Neuronal stem cell (in vitro differentiated cells): ENCODE results near the gene CD63.

Experiments used
- DNase-seq: peaks from one replicate; pipeline ENCODE4 v3.0.0-alpha.2; 2013; ENCODE audit warnings: low spot score
- H2AFZ ChIP-seq: one replicate; pipeline ENCODE4 v1.6.1; 2013; ENCODE audit warnings: mild to moderate bottlenecking, low read length, inconsistent platforms
- H2AK5ac ChIP-seq: 2 replicates; pipeline ENCODE4 v1.6.1; 2013; ENCODE audit warnings: low read depth, mild to moderate bottlenecking, inconsistent platforms, low read length, moderate library complexity, mixed read lengths
- H2BK120ac ChIP-seq: 2 replicates; pipeline ENCODE4 v1.6.1; 2013; ENCODE audit warnings: low read depth, mild to moderate bottlenecking, inconsistent platforms, low read length, moderate library complexity, mixed read lengths
- H2BK12ac ChIP-seq: one replicate; pipeline ENCODE4 v1.6.1; 2013; ENCODE audit warnings: low read length, inconsistent platforms
- H2BK15ac ChIP-seq: 2 replicates; pipeline ENCODE4 v1.6.1; 2013; ENCODE audit warnings: mild to moderate bottlenecking, low read length, inconsistent platforms, mixed read lengths
- H2BK5ac ChIP-seq: one replicate; pipeline ENCODE4 v1.6.1; 2013; ENCODE audit warnings: inconsistent platforms, mild to moderate bottlenecking, low read length, moderate library complexity
- H3K14ac ChIP-seq: one replicate; pipeline ENCODE4 v1.6.1; 2013; ENCODE audit warnings: low read length, inconsistent platforms
- H3K18ac ChIP-seq: 2 replicates; pipeline ENCODE4 v1.6.1; 2013; ENCODE audit warnings: low read length, inconsistent platforms
- H3K23ac ChIP-seq: 2 replicates; pipeline ENCODE4 v1.6.1; 2013; ENCODE audit warnings: low read depth, mild to moderate bottlenecking, mixed read lengths, low read length, inconsistent platforms; ENCODE audit not compliant: poor library complexity
- H3K27ac ChIP-seq: replicated peaks from 3 replicates; pipeline ENCODE4 v1.5.1; 2013; ENCODE audit warnings: low read length, inconsistent platforms
- H3K27me3 ChIP-seq, 3 experiments: 2 replicates each; pipeline ENCODE4 v1.6.1; 2013; ENCODE audit warnings: low read length in 3 of 3, mild to moderate bottlenecking in 2 of 3, inconsistent platforms in 1 of 3, low read depth in 1 of 3, mixed read lengths in 1 of 3, moderate library complexity in 1 of 3; ENCODE audit not compliant: control insufficient read depth in 3 of 3, insufficient read depth in 3 of 3
- H3K36me3 ChIP-seq, 2 donors: replicated peaks in 1 of 2; 2 replicates each; pipeline ENCODE4 v1.6.1; 2013; ENCODE audit warnings: low read length in 2 of 2; ENCODE audit not compliant: control insufficient read depth in 2 of 2, insufficient read depth in 2 of 2
- H3K4ac ChIP-seq: 2 replicates; pipeline ENCODE4 v1.6.1; 2013; ENCODE audit warnings: inconsistent platforms, mild to moderate bottlenecking, low read length, moderate library complexity
- H3K4me1 ChIP-seq, 2 donors: 1 replicate in 1 of 2; 2 replicates in 1 of 2; pipeline ENCODE4 v1.6.1; 2013; ENCODE audit warnings: low read length in 2 of 2, low read depth in 1 of 2; ENCODE audit not compliant: control insufficient read depth in 2 of 2, insufficient read depth in 1 of 2
- H3K4me2 ChIP-seq: one replicate; pipeline ENCODE4 v1.6.1; 2013; ENCODE audit warnings: mild to moderate bottlenecking, low read length, inconsistent platforms; ENCODE audit not compliant: insufficient read depth, poor library complexity, severe bottlenecking
- H3K4me3 ChIP-seq, 2 donors: 2 replicates each; pipeline ENCODE4 v1.5.1; 2013; ENCODE audit warnings: low read length in 2 of 2, mild to moderate bottlenecking in 2 of 2, inconsistent platforms in 1 of 2, moderate library complexity in 1 of 2
- H3K79me1 ChIP-seq: one replicate; pipeline ENCODE4 v1.6.1; 2013; ENCODE audit warnings: low read depth, mild to moderate bottlenecking, inconsistent platforms, low read length, moderate library complexity
- H3K9ac ChIP-seq: one replicate; pipeline ENCODE4 v1.6.1; 2013; ENCODE audit warnings: mild to moderate bottlenecking, low read depth, low read length, inconsistent platforms; ENCODE audit not compliant: poor library complexity
- H3K9me3 ChIP-seq, 2 donors: replicated peaks in 1 of 2; 2 replicates each; pipeline versions ENCODE3 to v1.6.1; 2013; ENCODE audit warnings: low read length in 2 of 2, mild to moderate bottlenecking in 2 of 2, inconsistent platforms in 1 of 2, low read depth in 1 of 2, mixed read lengths in 1 of 2, moderate library complexity in 1 of 2; ENCODE audit not compliant: control insufficient read depth in 2 of 2, insufficient read depth in 1 of 2
- H4K8ac ChIP-seq: one replicate; pipeline ENCODE4 v1.6.1; 2013; ENCODE audit warnings: low read depth, mild to moderate bottlenecking, inconsistent platforms, low read length, moderate library complexity
- H4K91ac ChIP-seq: one replicate; pipeline ENCODE4 v1.6.1; 2013; ENCODE audit warnings: low read length, low read depth, mild to moderate bottlenecking, inconsistent platforms; ENCODE audit not compliant: poor library complexity
- WGBS, 2 donors: extraction: QIAGEN DNeasy Blood & Tissue Kit; methylation state at CpG; one replicate each; pipeline ENCODE4 v1.1.7; 2013; ENCODE audit warnings: missing lambda C conversion rate in 2 of 2, mixed read lengths in 1 of 2; ENCODE audit not compliant: insufficient read length in 2 of 2, insufficient replicate concordance in 1 of 2; ENCODE audit errors: extremely low coverage in 2 of 2; 5-methylcytosine and 5-hydroxymethylcytosine counted together

CD63 gene

GRCh38 chr12:55683676-55684075 lies 45.1 kb downstream of the CD63 start:
- Histone ChIP-seq H3K79me1 (peaks cover 2% of the 10 kb centered on the region), H3K18ac (no peak overlapping the region), H3K36me3 (peaks cover 12 to 15% of the 10 kb centered on the region in 2 donors), H2BK15ac (no peak overlapping the region), H3K9me3 (peaks cover 0 to 2% of the 10 kb centered on the region in 2 donors), H2AFZ (no peak overlapping the region), H3K14ac (no peak overlapping the region), H3K27me3 (no peaks in the 10 kb centered on the region), H3K27ac (no peak overlapping the region), H2BK12ac (no peak overlapping the region), H2AK5ac (no peak overlapping the region), H3K23ac (no peak overlapping the region), H3K4me1 (peaks cover 2 to 10% of the 10 kb centered on the region in 2 donors), H2BK120ac (no peak overlapping the region), H3K4ac (no peak overlapping the region), H3K9ac (no peak overlapping the region), H3K4me2 (no peak overlapping the region), H4K8ac (no peak overlapping the region), H2BK5ac (no peak overlapping the region), H4K91ac (no peak overlapping the region), H3K4me3 (no peak overlapping the region)
- WGBS, 2 donors, result no CpG with 5 or more reads among the region's 7 CpGs
- no peak for DNase-seq

DNA sequence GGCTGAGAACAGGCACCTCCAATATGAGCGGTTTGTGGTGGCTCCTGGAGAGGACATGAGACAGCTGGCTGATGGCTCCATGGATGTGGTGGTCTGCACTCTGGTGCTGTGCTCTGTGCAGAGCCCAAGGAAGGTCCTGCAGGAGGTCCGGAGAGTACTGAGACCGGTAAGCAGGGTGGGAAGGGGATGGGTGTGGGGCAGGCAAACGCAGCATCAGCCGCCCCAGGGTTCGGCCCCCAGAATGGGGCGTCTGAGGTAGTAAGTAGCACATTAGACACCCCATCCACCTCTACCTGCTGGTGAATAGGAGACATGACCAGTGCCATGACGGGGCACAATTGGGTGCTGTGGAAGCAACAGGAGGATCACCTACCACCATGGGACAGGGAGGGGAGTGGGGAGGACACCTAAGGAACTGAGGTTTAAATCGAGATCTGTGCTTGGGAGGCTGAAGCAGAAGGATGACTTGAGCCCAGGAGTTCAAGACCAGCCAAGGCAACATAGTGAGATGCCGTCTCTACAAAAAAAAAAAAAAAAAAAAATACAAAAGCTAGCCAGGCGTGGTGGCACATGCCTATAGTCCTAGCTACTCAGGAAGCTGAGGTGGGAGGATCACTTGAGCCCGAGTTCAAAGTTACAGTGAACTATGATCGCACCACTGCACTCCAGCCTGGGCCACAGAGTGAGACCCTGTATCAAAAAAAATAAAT lies 46.6 kb downstream of the CD63 start:
- H2AFZ ChIP-seq, result peak overlapping the region; percentile 80
- H2BK12ac ChIP-seq, result no peak overlapping the region
- no peak for DNase-seq
- no peak overlapping the region for H3K27ac ChIP-seq
- no peak overlapping the region for H2BK5ac ChIP-seq
- peaks cover 2% of the 10 kb centered on the region for H3K79me1 ChIP-seq
- peaks cover 5 to 8% of the 10 kb centered on the region in 2 donors for H3K36me3 ChIP-seq
- no peak overlapping the region for H3K23ac ChIP-seq
- no peak overlapping the region for H3K18ac ChIP-seq
- H2BK15ac ChIP-seq, result peak overlapping the region; percentile 56
- H3K14ac ChIP-seq, result no peak overlapping the region
- no peak overlapping the region for H3K4ac ChIP-seq
- whole genome bisulfite sequencing, 2 donors, result no CpG with 5 or more reads among the region's 13 CpGs
- no peak overlapping the region for H3K4me2 ChIP-seq
- H4K8ac ChIP-seq, result no peak overlapping the region
- no peak overlapping the region for H3K4me3 ChIP-seq
- H3K9ac ChIP-seq, result no peak overlapping the region
- H3K27me3 ChIP-seq, result no peaks in the 10 kb centered on the region
- peak overlapping the region; percentile 73 for H2AK5ac ChIP-seq
- H3K4me1 ChIP-seq, result peaks cover 2 to 10% of the 10 kb centered on the region in 2 donors
- no peak overlapping the region for H4K91ac ChIP-seq
- H2BK120ac ChIP-seq, result no peak overlapping the region
- no peaks in the 10 kb centered on the region for H3K9me3 ChIP-seq

- no peak overlapping the region for H3K4me3 ChIP-seq
- peaks cover 2 to 10% of the 10 kb centered on the region in 2 donors for H3K4me1 ChIP-seq
- H3K4me2 ChIP-seq, result peak overlapping the region; percentile 28
- H2AFZ ChIP-seq, result peak overlapping the region; percentile 80
- H3K4ac ChIP-seq, result no peak overlapping the region
- H2BK15ac ChIP-seq, result no peak overlapping the region
- H3K23ac ChIP-seq, result no peak overlapping the region
- H2BK12ac ChIP-seq, result no peak overlapping the region
- no peak overlapping the region for H2AK5ac ChIP-seq
- H3K9me3 ChIP-seq, result no peaks in the 10 kb centered on the region
- no peaks in the 10 kb centered on the region for H3K27me3 ChIP-seq
- no peak overlapping the region for H3K14ac ChIP-seq
- peaks cover 3 to 4% of the 10 kb centered on the region in 2 donors for H3K36me3 ChIP-seq
- H2BK120ac ChIP-seq, result no peak overlapping the region
- no CpG with 5 or more reads among the region's 17 CpGs for WGBS, 2 donors
- no peak overlapping the region for H3K9ac ChIP-seq
- H3K27ac ChIP-seq, result no peak overlapping the region
- peaks cover 2% of the 10 kb centered on the region for H3K79me1 ChIP-seq
- peak; percentile 57 for DNase-seq
- peak overlapping the region; percentile 69 for H3K18ac ChIP-seq
- no peak overlapping the region for H2BK5ac ChIP-seq
- H4K91ac ChIP-seq, result no peak overlapping the region
- H4K8ac ChIP-seq, result no peak overlapping the region
These were observed 47.4 kb downstream of the CD63 start for GRCh38 chr12:55681142-55682077.

DNA sequence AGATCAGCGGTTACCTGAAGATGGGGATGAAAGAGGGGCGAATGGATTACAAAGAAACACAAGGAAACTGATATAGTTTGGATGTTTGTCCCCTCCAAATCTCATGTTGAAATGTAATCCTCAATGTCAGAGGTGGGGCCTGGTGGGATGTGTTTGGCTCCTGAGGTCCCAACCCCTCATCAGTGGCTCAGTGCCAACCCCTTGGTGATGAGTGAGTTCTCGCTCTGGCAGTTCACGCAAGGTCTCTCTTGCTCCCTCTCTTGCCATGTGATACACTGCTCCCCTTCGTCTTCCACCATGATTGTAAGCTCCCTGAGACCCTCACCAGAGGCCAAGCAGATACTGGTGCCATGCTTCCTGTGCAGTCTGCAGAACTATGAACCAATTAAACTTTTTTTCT lies 49.1 kb downstream of the CD63 start:
- Histone ChIP-seq H3K27me3 (peaks cover 0 to 3% (median 0%) of the 10 kb centered on the region in 3 experiments), H2BK12ac (no peak overlapping the region), H3K79me1 (peaks cover 2% of the 10 kb centered on the region), H3K4me1 (peaks cover 2 to 10% of the 10 kb centered on the region in 2 donors), H2BK120ac (no peak overlapping the region), H4K8ac (no peak overlapping the region), H3K9me3 (no peaks in the 10 kb centered on the region), H3K4me3 (no peak overlapping the region), H3K4ac (no peak overlapping the region), H3K14ac (no peak overlapping the region), H2AFZ (no peak overlapping the region), H3K27ac (no peak overlapping the region), H3K36me3 (no peaks in the 10 kb centered on the region), H2BK5ac (no peak overlapping the region), H3K23ac (no peak overlapping the region), H3K18ac (no peak overlapping the region), H4K91ac (no peak overlapping the region), H2AK5ac (no peak overlapping the region), H3K4me2 (no peak overlapping the region), H2BK15ac (no peak overlapping the region), H3K9ac (no peak overlapping the region)
- no peak for DNase-seq
- WGBS, 2 donors, result no CpG with 5 or more reads among the region's 5 CpGs
